ENCODE data around the gene CLSTN2.

Gene CLSTN2

GRCh38 chr3:140238646-140239314 lies 303.8 kb downstream of the CLSTN2 start:
- DNase-seq (ENCODE audit: low read depth): no peak

GRCh38 chr3:140242818-140243276 lies 307.9 kb downstream of the CLSTN2 start:
- no peak for DNase-seq (ENCODE audit: low read depth)

- DNase-seq (ENCODE audit: low read depth): no peak
Measured at GRCh38 chr3:140243575-140243974, 308.6 kb downstream of the CLSTN2 start.

- no peak for DNase-seq (ENCODE audit: low read depth)
Measured at GRCh38 chr3:140244893-140245292, 309.9 kb downstream of the CLSTN2 start.

- DNase-seq (ENCODE audit: low read depth): no peak
Measured at GRCh38 chr3:140246578-140246977, 311.6 kb downstream of the CLSTN2 start.

- no peak for DNase-seq (ENCODE audit: low read depth)
Measured at GRCh38 chr3:140247775-140248174, 312.8 kb downstream of the CLSTN2 start.

- DNase-seq (ENCODE audit: low read depth): no peak
Measured at GRCh38 chr3:140249188-140249587, 314.2 kb downstream of the CLSTN2 start.

- no peak for DNase-seq (ENCODE audit: low read depth)
Measured at GRCh38 chr3:140250010-140250855, 315.2 kb downstream of the CLSTN2 start.

- no peak for DNase-seq (ENCODE audit: low read depth)
Measured at GRCh38 chr3:140250945-140251344, 316.0 kb downstream of the CLSTN2 start.

GRCh38 chr3:140251678-140252077 lies 316.7 kb downstream of the CLSTN2 start:
- DNase-seq (ENCODE audit: low read depth): no peak

- no peak for DNase-seq (ENCODE audit: low read depth)
Measured at GRCh38 chr3:140252812-140253656, 318.0 kb downstream of the CLSTN2 start.

GRCh38 chr3:140258222-140258724 lies 323.3 kb downstream of the CLSTN2 start:
- DNase-seq (ENCODE audit: low read depth): no peak

- no peak for DNase-seq (ENCODE audit: low read depth)
Measured at GRCh38 chr3:140265302-140265701, 330.3 kb downstream of the CLSTN2 start.

GRCh38 chr3:140268103-140268502 lies 333.1 kb downstream of the CLSTN2 start:
- no peak for DNase-seq (ENCODE audit: low read depth)

- no peak for DNase-seq (ENCODE audit: low read depth)
Measured at GRCh38 chr3:140268610-140269009, 333.6 kb downstream of the CLSTN2 start.

GRCh38 chr3:140270329-140270728 lies 335.3 kb downstream of the CLSTN2 start:
- DNase-seq (ENCODE audit: low read depth): no peak

- no peak for DNase-seq (ENCODE audit: low read depth)
Measured at GRCh38 chr3:140273542-140274195, 338.7 kb downstream of the CLSTN2 start.

GRCh38 chr3:140274429-140274828 lies 339.4 kb downstream of the CLSTN2 start:
- no peak for DNase-seq (ENCODE audit: low read depth)

GRCh38 chr3:140276703-140277102 lies 341.7 kb downstream of the CLSTN2 start:
- no peak for DNase-seq (ENCODE audit: low read depth)

GRCh38 chr3:140277886-140278285 lies 342.9 kb downstream of the CLSTN2 start:
- no peak for DNase-seq (ENCODE audit: low read depth)

GRCh38 chr3:140284372-140284771 lies 349.4 kb downstream of the CLSTN2 start:
- no peak for DNase-seq (ENCODE audit: low read depth)

- DNase-seq (ENCODE audit: low read depth): no peak
Measured at GRCh38 chr3:140285380-140285779, 350.4 kb downstream of the CLSTN2 start.
